ENCODE results near the gene TBX19. TPM values are rescaled to one million over a fixed set of nuclear protein-coding genes. Genes with fewer than 3 reads are reported as not detected.

TBX19 gene
- total RNA-seq, 1 donor from 2014 or later: 3.4 TPM

- DNase-seq (ENCODE audit: low spot score): no peak
These were observed 39.5 kb downstream of the TBX19 start for GRCh38 chr1:168320149-168320548.

DNA sequence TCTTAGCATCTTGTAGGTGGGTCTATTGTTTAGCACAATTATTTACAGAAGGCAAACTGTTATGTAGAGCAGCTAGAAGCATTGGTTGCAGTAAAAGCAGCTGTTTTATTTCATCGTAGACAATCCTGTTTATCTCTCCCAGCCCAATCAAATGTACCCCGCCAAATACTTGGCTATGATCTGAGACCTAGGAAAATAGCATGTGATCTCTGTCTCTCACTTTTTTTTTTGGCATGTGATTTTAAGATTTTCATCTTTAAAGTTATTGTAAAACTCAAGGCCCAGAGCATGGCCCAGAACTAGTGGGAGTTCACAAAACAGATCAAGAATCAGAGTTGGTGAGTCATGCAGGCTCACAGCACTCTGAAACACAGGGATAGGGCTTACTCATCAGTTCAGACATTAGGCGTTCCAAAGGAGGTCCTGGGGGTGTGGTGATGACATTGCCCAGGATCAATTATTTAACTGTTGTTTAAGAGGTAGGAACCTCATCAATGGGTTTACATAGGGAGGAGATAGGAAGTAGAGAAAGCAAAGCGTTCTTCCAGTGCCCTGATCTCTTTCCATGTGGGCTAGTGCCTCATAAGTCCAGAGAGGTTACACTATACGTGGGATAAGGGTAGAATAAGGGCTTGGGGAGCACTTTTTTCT, 40.2 kb downstream of the TBX19 start:
- peak; percentile 45 for DNase-seq (ENCODE audit: low spot score)

DNA sequence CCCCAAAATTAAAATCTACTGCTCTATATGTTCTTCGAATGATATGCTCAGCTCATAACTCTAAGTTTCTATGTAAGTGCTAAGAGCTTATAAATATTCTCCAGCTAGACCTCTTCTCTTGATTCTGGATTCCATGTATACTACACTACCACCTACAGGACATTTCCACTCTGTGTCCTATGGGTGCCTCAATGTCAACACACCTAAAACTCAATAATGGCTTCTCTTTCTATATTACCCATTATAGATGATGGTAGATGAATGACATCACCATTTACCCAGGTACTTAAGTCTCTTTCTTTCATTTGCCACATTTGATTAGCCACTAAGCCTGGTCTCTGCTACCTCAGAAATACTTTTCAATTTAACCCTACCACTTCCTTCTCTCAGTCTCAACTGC, 41.3 kb downstream of the TBX19 start:
- DNase-seq (ENCODE audit: low spot score): no peak

DNA sequence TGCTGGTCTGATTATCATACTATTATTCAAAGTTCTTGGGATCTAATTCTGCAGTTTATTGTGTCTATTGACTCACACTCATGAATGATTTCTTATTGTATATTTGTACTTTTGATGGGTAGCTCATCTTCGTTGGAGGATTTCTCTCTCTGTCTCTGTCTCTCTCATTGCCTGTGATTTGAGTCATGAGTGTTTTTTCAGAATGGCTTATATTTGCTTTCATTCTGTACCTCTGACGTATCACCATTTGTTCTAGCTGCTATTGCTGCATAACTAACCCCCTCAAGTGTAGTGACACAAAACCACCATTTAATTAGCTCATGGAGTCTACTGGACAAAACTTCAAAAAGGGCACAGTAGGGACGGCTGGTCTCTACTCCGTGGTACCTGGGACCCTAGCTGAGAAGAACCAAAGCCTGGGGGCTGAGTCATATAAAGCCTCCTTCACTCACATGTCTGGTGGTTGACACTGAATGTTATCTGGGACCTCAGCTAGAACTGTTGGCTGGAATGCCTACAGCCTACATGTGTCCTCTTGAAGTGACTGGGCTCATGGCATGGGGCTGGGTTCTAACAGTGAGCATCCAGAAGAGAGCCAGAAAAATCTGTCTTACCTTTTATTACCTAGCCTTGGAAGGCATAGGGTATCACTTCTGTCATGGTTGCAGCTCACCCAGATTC, 44.2 kb downstream of the TBX19 start:
- DNase-seq (ENCODE audit: low spot score): no peak

DNA sequence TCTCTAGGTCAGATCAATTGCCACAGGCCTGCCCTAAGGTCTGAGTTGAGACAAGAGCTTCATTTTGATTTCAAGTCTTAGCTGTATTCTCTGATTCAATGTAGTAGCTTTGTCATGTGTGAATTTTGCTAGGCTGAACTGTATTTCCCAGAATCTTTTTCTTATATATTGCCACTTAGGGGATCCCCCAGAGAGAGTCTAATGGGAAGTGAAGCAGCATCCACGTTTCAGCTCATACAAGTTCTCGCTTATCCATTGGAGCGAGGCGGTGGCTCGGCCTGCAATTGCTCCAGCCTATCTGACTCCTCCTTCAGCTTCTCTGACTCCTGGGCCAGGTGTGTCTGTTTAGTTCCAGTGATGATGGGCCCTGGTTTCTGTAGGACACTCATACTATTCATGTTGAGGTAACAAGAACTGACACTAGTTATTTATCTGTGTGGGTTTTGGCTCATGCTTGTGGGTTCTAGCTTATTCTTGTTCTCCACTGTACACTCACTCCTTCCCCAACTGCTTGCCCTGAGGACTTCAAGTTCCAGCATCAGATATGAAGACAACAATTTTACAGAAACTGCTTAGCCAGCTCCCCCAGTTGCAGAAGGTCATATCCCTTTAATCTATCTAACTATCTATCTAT, 48.2 kb downstream of the TBX19 start:
- no peak for DNase-seq (ENCODE audit: low spot score)

DNA sequence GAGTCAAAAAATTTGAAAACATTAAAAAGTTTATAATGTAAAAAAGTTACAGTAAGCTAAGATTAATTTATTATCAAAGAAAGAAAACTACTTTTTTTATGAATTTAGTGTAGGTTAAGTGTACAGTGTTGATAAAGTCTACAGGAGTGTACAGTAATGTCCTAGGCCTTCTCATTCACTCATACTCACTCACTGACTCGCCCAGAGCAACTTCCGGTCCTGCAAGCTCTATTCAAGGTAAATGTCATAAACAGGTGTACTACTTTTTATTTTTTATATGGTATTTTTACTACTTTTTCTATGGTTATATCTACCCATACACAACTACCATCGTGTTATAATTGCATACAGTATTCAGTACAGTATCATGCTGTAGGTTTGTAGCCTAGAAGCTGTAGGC, 49.6 kb downstream of the TBX19 start:
- DNase-seq (ENCODE audit: low spot score): no peak

GRCh38 chr1:168331569-168331968, 50.9 kb downstream of the TBX19 start:
- DNase-seq (ENCODE audit: low spot score): no peak

DNA sequence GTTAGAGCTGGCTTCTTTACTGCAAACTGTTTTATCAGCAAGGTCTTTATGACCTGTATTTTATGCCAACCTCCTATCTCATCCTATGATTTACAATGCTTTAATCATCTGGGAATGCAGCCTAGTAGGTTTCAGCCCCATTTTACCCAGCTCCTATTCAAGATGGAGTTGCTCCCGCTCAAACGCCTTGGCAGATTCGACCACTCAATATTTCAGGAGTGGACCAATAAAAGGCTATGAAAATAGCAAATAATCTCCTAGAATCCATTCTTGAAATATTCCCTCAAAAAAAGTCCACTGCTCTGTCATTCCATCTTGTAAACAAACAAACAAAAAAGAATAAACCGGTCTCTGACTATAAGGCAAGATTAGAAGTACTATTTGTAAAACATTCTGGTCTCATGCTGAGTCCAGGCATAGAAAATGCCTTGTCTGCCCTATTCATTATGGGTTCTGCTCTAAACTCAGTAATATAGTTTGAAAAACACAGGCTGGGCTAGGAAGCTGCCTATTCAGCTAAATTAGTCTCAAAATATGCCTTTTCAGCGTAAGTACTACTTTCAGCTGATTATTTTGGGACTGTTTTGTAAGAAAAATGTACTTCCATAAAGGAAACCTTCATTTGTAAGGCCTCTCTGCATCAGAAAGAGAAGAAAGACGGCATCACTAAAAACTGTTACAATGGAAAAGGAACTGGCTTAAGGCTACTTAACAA, 53.0 kb downstream of the TBX19 start:
- no peak for DNase-seq (ENCODE audit: low spot score)

- no peak for DNase-seq (ENCODE audit: low spot score)
These were observed 54.8 kb downstream of the TBX19 start for GRCh38 chr1:168335500-168335899.

GRCh38 chr1:168338589-168339503, 58.2 kb downstream of the TBX19 start:
- no peak for DNase-seq (ENCODE audit: low spot score)

GRCh38 chr1:168340781-168341482, 60.3 kb downstream of the TBX19 start:
- no peak for DNase-seq (ENCODE audit: low spot score)

GRCh38 chr1:168341483-168341975, 60.9 kb downstream of the TBX19 start:
- DNase-seq (ENCODE audit: low spot score): no peak

DNA sequence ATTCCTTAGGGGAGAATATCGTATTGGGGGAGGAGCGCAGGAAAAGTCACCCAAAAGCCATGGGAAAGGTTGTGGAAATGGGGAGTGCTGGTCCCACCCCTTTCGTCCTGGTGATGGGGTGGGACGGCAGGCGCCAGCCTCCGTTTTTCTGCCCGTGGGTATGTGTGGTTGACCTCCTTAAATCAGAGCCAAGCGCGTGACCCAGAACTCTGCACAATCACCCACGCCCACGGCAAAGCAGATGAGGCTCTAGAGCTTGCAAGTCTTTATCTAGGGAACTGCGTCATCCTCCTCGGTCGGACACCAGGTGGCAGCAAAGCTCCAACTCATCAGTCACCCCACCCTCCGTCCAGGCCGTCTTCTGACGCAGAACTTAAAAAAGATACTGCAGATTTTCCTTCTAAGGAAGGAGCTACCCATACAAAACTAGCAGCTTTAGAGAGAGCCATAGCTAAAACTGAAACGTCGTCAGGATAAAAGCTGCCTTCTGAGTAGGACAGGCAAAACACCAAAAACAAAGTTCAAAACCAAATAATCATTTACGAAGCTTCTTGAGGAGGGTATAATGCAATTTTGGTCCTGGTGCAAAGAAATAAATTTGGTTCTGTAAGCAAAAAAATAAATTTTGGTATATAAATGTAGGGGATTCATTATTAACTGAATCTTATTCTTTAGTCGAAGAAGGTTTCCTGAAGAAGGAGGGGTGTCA, 62.0 kb downstream of the TBX19 start:
- peak; percentile 91 for DNase-seq (ENCODE audit: low spot score)

DNA sequence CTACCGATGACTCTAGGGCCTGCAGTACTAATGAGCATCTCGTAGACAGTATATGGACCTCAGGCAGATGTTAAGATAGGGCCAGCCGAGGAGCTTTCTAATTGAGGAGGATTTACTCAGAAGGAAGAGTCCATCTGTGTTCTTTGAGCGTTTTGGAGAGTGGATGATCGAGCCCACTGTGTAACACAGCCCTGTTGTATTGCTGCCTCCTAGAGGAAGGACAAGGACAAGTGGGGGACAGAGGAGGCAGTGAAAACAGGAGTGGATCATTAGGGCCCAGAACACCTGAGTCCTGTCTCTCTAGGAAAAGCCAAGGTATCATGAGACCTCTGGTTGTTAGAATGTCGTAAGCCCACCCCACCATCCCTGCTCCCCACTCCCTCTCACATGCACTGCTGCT, 62.9 kb downstream of the TBX19 start:
- DNase-seq (ENCODE audit: low spot score): no peak

- DNase-seq (ENCODE audit: low spot score): no peak
These were observed 63.8 kb downstream of the TBX19 start for GRCh38 chr1:168344517-168344916.

GRCh38 chr1:168345939-168346338, 65.3 kb downstream of the TBX19 start:
- no peak for DNase-seq (ENCODE audit: low spot score)

GRCh38 chr1:168347630-168348029, 67.0 kb downstream of the TBX19 start:
- DNase-seq (ENCODE audit: low spot score): no peak

GRCh38 chr1:168348146-168348709, 67.6 kb downstream of the TBX19 start:
- no peak for DNase-seq (ENCODE audit: low spot score)

All from mucosa of gallbladder (tissue), 1 donor.